ENCODE results near the gene HARS2.
"Not testable (repeated sequence)": the region's sequence is repeated elsewhere in the genome, so short reads cannot be mapped to it uniquely, and the experiment has no call there.

The HARS2 gene

DNA sequence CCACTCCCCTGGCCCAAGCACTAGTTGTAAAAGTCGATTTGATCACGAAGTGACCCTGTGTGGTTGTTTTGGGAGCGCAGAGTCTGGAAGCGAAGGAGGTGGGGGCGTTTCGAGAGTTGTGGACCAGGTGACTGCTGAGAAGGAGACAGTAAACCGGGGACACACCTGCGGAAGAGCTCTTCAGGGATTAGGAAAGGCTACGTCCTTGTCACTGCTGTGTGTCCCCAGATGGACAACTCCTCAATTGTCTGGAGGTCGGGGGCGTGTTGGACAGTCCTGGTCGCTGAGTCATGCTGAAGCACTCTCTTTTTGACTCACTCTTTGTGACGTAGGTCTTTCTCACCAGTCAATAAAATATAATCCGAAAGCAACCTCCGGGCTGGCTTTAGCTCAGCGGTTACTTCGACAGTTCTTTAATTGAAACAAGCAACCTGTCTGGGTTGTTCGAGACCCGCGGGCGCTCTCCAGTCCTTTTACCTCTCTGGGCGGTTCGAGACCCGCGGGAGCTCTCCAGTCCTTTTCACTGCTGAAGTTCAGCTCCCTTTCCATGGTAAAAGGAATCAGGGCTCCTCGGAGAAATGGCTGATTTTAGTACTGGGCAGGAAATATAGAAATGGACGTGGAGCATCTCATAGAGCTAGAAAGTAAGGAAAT, 19.8 kb downstream of the HARS2 start:
- H3K4me3 ChIP-seq (ENCODE audit: low read depth, low read length), result no peak overlapping the region
- no peak overlapping the region for H3K27ac ChIP-seq
- no peaks in the 10 kb centered on the region for H3K27me3 ChIP-seq (ENCODE audit: insufficient read depth, low read depth, severe bottlenecking)
- TF ChIP-seq, protein P1, sequence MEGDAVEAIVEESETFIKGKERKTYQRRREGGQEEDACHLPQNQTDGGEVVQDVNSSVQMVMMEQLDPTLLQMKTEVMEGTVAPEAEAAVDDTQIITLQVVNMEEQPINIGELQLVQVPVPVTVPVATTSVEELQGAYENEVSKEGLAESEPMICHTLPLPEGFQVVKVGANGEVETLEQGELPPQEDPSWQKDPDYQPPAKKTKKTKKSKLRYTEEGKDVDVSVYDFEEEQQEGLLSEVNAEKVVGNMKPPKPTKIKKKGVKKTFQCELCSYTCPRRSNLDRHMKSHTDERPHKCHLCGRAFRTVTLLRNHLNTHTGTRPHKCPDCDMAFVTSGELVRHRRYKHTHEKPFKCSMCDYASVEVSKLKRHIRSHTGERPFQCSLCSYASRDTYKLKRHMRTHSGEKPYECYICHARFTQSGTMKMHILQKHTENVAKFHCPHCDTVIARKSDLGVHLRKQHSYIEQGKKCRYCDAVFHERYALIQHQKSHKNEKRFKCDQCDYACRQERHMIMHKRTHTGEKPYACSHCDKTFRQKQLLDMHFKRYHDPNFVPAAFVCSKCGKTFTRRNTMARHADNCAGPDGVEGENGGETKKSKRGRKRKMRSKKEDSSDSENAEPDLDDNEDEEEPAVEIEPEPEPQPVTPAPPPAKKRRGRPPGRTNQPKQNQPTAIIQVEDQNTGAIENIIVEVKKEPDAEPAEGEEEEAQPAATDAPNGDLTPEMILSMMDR (IDR thresholded peaks at IDR 0.05; ENCODE audit: low read depth, low read length), result no peak
- H3K9me3 ChIP-seq (ENCODE audit: severe bottlenecking), result no peaks in the 10 kb centered on the region
- H3K36me3 ChIP-seq, result peaks cover 11% of the 10 kb centered on the region
- no peak for DNase-seq

DNA sequence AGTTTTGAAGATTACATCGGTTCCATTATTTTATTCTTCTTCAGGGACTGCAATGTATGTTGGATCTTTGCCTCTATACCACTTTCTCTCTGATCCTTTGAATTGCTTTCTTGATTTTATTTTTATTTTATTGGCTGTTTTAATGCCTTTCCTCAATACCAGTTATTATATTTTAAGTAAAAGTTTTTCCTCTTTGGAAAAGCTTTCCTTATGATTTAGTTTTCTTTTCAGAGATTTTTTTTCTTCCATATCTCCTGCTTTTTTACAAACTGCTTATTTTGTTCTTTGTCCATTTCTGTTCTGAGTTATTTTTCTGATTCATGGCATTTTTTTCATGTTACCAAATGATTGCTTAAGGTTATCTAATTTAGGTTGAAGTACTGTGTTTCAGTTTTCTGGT, 20.5 kb downstream of the HARS2 start:
- TF ChIP-seq, protein P1 (IDR thresholded peaks at IDR 0.05; ENCODE audit: low read depth, low read length), result no peak
- Histone ChIP-seq H3K27me3 (ENCODE audit: insufficient read depth, low read depth, severe bottlenecking) (no peaks in the 10 kb centered on the region), H3K36me3 (peaks cover 5% of the 10 kb centered on the region), H3K9me3 (ENCODE audit: severe bottlenecking) (no peaks in the 10 kb centered on the region), H3K27ac (no peak overlapping the region), H3K4me3 (ENCODE audit: low read depth, low read length) (no peak overlapping the region)
- no peak for DNase-seq

DNA sequence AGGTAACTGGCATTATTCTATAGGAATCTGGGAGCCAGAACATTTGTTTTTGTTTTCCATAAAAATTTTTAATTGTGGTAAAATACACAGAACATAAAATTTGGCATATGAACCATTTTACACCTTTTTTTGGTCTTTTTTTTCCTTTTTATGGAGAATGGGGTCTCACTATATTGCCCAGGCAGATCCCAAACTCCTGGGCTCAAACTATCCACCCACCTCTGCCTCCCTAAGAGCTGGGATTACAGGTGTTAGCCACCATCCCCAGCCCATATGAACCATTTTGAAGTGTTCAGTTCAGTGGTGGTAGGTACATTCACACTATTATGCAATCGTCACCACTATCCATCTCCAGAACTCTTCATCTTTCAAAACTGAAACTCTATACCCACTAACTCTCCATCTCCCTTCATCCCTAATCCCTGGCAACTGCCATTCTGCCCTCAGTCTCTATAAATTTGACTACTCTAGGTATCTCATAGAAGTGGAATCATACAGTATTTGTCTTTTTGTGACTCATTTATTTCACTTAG, 22.4 kb downstream of the HARS2 start:
- Histone ChIP-seq H3K9me3 (ENCODE audit: severe bottlenecking) (no peaks in the 10 kb centered on the region), H3K4me3 (ENCODE audit: low read depth, low read length) (no peak overlapping the region), H3K27me3 (ENCODE audit: insufficient read depth, low read depth, severe bottlenecking) (no peaks in the 10 kb centered on the region), H3K27ac (no peak overlapping the region), H3K36me3 (no peaks in the 10 kb centered on the region)
- TF ChIP-seq, protein P1 (IDR thresholded peaks at IDR 0.05; ENCODE audit: low read depth, low read length), result no peak
- DNase-seq, result no peak

DNA sequence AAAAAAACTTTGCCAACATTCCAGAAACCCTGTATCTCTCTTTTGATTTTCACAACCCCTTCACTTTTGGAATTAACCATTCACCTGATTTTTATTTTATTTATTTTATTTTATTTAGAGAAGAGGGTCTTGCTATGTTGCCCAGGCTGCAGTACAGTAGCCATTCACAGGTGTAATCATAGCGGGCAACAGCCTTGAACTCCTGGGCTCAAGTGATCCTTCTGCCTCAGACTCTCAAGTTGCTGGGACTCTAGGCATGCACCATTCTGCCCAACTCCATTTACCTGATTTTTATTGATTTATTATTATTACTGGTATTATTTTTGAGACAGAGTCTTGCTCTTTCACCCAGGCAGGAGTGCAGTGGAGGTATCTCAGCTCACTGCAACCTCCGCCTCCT, 25.0 kb downstream of the HARS2 start:
- not testable (repeated sequence) for H3K4me3 ChIP-seq (ENCODE audit: low read depth, low read length); DNase-seq; H3K27me3 ChIP-seq (ENCODE audit: insufficient read depth, low read depth, severe bottlenecking); H3K27ac ChIP-seq; H3K9me3 ChIP-seq (ENCODE audit: severe bottlenecking); H3K36me3 ChIP-seq

DNA sequence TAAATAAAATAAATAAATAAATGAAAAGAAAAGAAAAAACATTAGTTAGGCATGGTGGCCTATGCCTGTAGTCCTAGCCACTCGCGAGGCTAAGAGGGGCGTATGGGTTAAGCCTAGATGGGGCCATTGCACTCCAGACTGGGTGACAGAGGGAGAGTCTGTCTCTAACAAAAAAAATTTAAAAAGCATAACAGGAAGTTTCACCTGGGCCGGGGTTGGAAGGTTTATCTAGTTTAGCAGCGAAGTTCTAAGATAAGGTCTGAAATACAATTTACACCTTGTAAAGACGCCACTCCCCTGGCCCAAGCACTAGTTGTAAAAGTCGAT, 27.0 kb downstream of the HARS2 start:
- Histone ChIP-seq H3K27ac (no peak overlapping the region), H3K27me3 (ENCODE audit: insufficient read depth, low read depth, severe bottlenecking) (no peaks in the 10 kb centered on the region), H3K4me3 (ENCODE audit: low read depth, low read length) (no peak overlapping the region), H3K36me3 (no peaks in the 10 kb centered on the region), H3K9me3 (ENCODE audit: severe bottlenecking) (no peaks in the 10 kb centered on the region)
- no peak for DNase-seq
- TF ChIP-seq, protein P1 (IDR thresholded peaks at IDR 0.05; ENCODE audit: low read depth, low read length), result no peak

DNA sequence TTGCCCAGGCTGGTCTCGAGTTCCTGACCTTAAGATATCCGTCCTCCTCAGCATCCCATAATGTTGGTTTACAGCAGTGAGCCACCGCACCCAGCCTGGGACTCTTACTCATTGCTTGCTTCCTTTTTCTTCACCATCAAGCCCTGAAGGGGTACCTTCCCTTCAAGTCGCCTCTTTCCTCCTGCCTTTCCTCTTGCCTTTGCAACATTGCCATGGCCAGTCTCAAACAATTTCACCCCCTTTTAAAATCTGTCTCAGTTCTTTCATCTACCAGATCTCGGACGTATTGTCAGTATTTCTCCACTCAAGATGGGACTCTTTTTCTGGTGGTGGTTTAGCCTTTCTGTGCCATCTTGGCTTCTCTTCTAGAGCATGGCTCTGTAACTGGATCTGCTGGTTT, 29.5 kb downstream of the HARS2 start:
- not testable (repeated sequence) for H3K27me3 ChIP-seq (ENCODE audit: insufficient read depth, low read depth, severe bottlenecking); H3K36me3 ChIP-seq; H3K27ac ChIP-seq; H3K4me3 ChIP-seq (ENCODE audit: low read depth, low read length); DNase-seq; H3K9me3 ChIP-seq (ENCODE audit: severe bottlenecking)

DNA sequence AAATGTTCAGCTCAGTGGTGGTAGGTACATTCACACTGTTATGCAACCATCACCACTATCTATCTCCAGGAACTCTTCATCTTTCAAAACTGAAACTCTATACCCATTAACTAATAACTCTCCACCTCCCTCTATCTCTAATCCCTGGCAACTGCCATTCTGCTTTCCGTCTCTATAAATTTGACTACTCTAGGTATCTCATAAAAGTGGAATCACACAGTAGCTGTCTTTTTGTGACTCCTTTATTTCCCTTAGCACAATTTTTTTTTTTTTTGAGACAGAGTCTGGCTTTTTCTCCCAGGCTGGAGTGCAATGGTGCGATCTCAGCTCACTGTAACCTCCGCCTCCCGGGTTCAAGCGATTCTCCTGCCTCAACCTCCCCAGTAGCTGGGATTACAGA, 30.1 kb downstream of the HARS2 start:
- H3K4me3 ChIP-seq (ENCODE audit: low read depth, low read length); H3K36me3 ChIP-seq; H3K27ac ChIP-seq; H3K27me3 ChIP-seq (ENCODE audit: insufficient read depth, low read depth, severe bottlenecking); DNase-seq; H3K9me3 ChIP-seq (ENCODE audit: severe bottlenecking): not testable (repeated sequence)
